H9 (cell line): ENCODE results near the gene MND1. TPM values are rescaled to one million over a fixed set of nuclear protein-coding genes. Genes with fewer than 3 reads are reported as not detected.

Experiments used
- DNase-seq: peaks from one replicate; pipeline ENCODE4 v3.0.0-alpha.2; 2017
- H2AFZ ChIP-seq: one replicate; pipeline ENCODE4 v1.6.1; 2013; ENCODE audit warnings: mild to moderate bottlenecking, low read length, control low read depth, moderate library complexity
- H2AK5ac ChIP-seq: 2 replicates; pipeline ENCODE4 v1.6.1; 2013; ENCODE audit warnings: low read length, control low read depth, mixed read lengths; ENCODE audit not compliant: insufficient read length
- H2BK120ac ChIP-seq: one replicate; pipeline ENCODE4 v1.6.1; 2013; ENCODE audit warnings: low read depth, mild to moderate bottlenecking, low read length, control low read depth, inconsistent platforms; ENCODE audit not compliant: poor library complexity, severe bottlenecking
- H2BK12ac ChIP-seq: 2 replicates; pipeline ENCODE4 v1.6.1; 2013; ENCODE audit warnings: low read length, control low read depth, mixed read lengths, low read depth; ENCODE audit not compliant: insufficient read length
- H2BK15ac ChIP-seq: 2 replicates; pipeline ENCODE4 v1.6.1; 2013; ENCODE audit warnings: low read depth, low read length, control low read depth
- H2BK20ac ChIP-seq: one replicate; pipeline ENCODE4 v1.6.1; 2013; ENCODE audit warnings: low read depth, mild to moderate bottlenecking, low read length, control low read depth, inconsistent platforms; ENCODE audit not compliant: poor library complexity, severe bottlenecking
- H2BK5ac ChIP-seq: 2 replicates; pipeline ENCODE4 v1.6.1; 2013; ENCODE audit warnings: low read length, control low read depth, mixed read lengths; ENCODE audit not compliant: insufficient read length
- H3K14ac ChIP-seq: 2 replicates; pipeline ENCODE4 v1.6.1; 2013; ENCODE audit warnings: low read length, control low read depth; ENCODE audit not compliant: insufficient read depth
- H3K18ac ChIP-seq: 2 replicates; pipeline ENCODE4 v1.6.1; 2013; ENCODE audit warnings: low read depth, mild to moderate bottlenecking, mixed read lengths, low read length, control low read depth; ENCODE audit not compliant: insufficient read length
- H3K23ac ChIP-seq: 2 replicates; pipeline ENCODE4 v1.6.1; 2013; ENCODE audit warnings: low read length, control low read depth, mixed read lengths, low read depth; ENCODE audit not compliant: insufficient read length
- H3K23me2 ChIP-seq: 2 replicates; pipeline ENCODE4 v1.6.1; 2013; ENCODE audit warnings: low read depth, mild to moderate bottlenecking, mixed read lengths, low read length, control low read depth; ENCODE audit not compliant: insufficient read length, poor library complexity, severe bottlenecking
- H3K27ac ChIP-seq: 2 replicates; pipeline ENCODE4 v1.5.1; 2013; ENCODE audit warnings: low read length, control low read depth, mixed read lengths, low read depth; ENCODE audit not compliant: insufficient read length
- H3K27me3 ChIP-seq: 2 replicates; pipeline ENCODE4 v1.6.1; 2013; ENCODE audit warnings: low read length, control low read depth, inconsistent platforms; ENCODE audit not compliant: insufficient read depth
- H3K4ac ChIP-seq: 2 replicates; pipeline ENCODE4 v1.6.1; 2013; ENCODE audit warnings: low read depth, mild to moderate bottlenecking, control low read depth, inconsistent platforms, low read length, moderate library complexity
- H3K4me1 ChIP-seq: 2 replicates; pipeline ENCODE4 v1.6.1; 2013; ENCODE audit warnings: low read length, control low read depth, inconsistent platforms; ENCODE audit not compliant: insufficient read depth
- H3K4me2 ChIP-seq: 2 replicates; pipeline ENCODE4 v1.6.1; 2013; ENCODE audit warnings: low read length, control low read depth, mixed read lengths; ENCODE audit not compliant: insufficient read length, insufficient read depth
- H3K56ac ChIP-seq: 2 replicates; pipeline ENCODE4 v1.6.1; 2013; ENCODE audit warnings: low read depth, mild to moderate bottlenecking, mixed read lengths, low read length, control low read depth; ENCODE audit not compliant: insufficient read length
- H3K79me1 ChIP-seq: 2 replicates; pipeline ENCODE4 v1.6.1; 2013; ENCODE audit warnings: low read depth, mild to moderate bottlenecking, moderate library complexity, low read length, control low read depth, inconsistent platforms; ENCODE audit not compliant: insufficient read depth, poor library complexity, severe bottlenecking
- H3K79me2 ChIP-seq: 2 replicates; pipeline ENCODE4 v1.6.1; 2013; ENCODE audit warnings: low read length, control low read depth, inconsistent platforms; ENCODE audit not compliant: insufficient read depth
- H3K9ac ChIP-seq: 2 replicates; pipeline ENCODE4 v1.6.1; 2013; ENCODE audit warnings: low read length, control low read depth, mixed read lengths; ENCODE audit not compliant: insufficient read length; ENCODE audit errors: extremely low read depth
- H3K9me3 ChIP-seq: one replicate; pipeline ENCODE4 v1.6.1; 2013; ENCODE audit warnings: low read depth, low read length, inconsistent platforms; ENCODE audit not compliant: control insufficient read depth
- H3T11ph ChIP-seq: one replicate; pipeline ENCODE4 v1.6.1; 2013; ENCODE audit warnings: mild to moderate bottlenecking, low read length, control low read depth, inconsistent platforms
- H4K20me1 ChIP-seq: one replicate; pipeline ENCODE4 v1.6.1; 2013; ENCODE audit not compliant: control insufficient read depth, insufficient read length, insufficient read depth
- H4K5ac ChIP-seq: 2 replicates; pipeline ENCODE4 v1.6.1; 2013; ENCODE audit warnings: low read depth, mild to moderate bottlenecking, mixed read lengths, low read length, control low read depth; ENCODE audit not compliant: insufficient read length
- H4K8ac ChIP-seq: replicated peaks from 2 replicates; pipeline ENCODE4 v1.6.1; 2013; ENCODE audit warnings: low read length, control low read depth, mixed read lengths, low read depth; ENCODE audit not compliant: insufficient read length
- H4K91ac ChIP-seq: 2 replicates; pipeline ENCODE4 v1.6.1; 2013; ENCODE audit warnings: low read depth, mild to moderate bottlenecking, moderate library complexity, mixed read lengths, low read length, control low read depth; ENCODE audit not compliant: insufficient read length
- H3K27ac Mint-ChIP-seq, 3 experiments: 2 replicates in 2 of 3; 3 replicates in 1 of 3; pipeline ENCODE4 v1.8.0; 2020 to 2021; ENCODE audit warnings: mixed read lengths in 3 of 3, mild to moderate bottlenecking in 1 of 3, moderate library complexity in 1 of 3
- H3K27me3 Mint-ChIP-seq: 2 replicates; pipeline ENCODE4 v1.8.0; 2021; ENCODE audit warnings: low read depth, mild to moderate bottlenecking, moderate library complexity, mixed read lengths
- H3K36me3 Mint-ChIP-seq, 3 experiments: 2 replicates in 2 of 3; 3 replicates in 1 of 3; pipeline ENCODE4 v1.8.0; 2020 to 2021; ENCODE audit warnings: low read depth in 3 of 3, mixed read lengths in 3 of 3; ENCODE audit not compliant: insufficient read depth in 1 of 3
- H3K4me1 Mint-ChIP-seq, 2 experiments: 2 replicates each; pipeline ENCODE4 v1.8.0; 2020; ENCODE audit warnings: mixed read lengths in 2 of 2
- H3K4me3 Mint-ChIP-seq, 2 experiments: 2 replicates in 1 of 2; 3 replicates in 1 of 2; pipeline ENCODE4 v1.8.0; 2020 to 2021; ENCODE audit warnings: mild to moderate bottlenecking in 2 of 2, mixed read lengths in 2 of 2, moderate library complexity in 1 of 2
- H3K9me3 Mint-ChIP-seq, 2 experiments: 2 replicates in 1 of 2; 3 replicates in 1 of 2; pipeline ENCODE4 v1.8.0; 2020; ENCODE audit warnings: mild to moderate bottlenecking in 2 of 2, mixed read lengths in 2 of 2, moderate library complexity in 1 of 2
- WGBS: extraction: QIAGEN DNeasy Blood & Tissue Kit; methylation state at CpG from one replicate; pipeline ENCODE4 v1.1.7; 2013; ENCODE audit warnings: missing lambda C conversion rate, low lambda C conversion rate, mixed read lengths; ENCODE audit not compliant: insufficient read length; ENCODE audit errors: extremely low coverage; 5-methylcytosine and 5-hydroxymethylcytosine counted together
- total RNA-seq: library from RNA; stranded (reverse); gene quantifications from 2 replicates; pipeline ENCODE4 v1.2.1, GENCODE V29; 2021
- TF ChIP-seq, protein P1 (sequence below): fragments of 200-600 bp; sonication (generic); conservative IDR thresholded peaks from 3 replicates; pipeline ENCODE4 v1.8.0; 2021; ENCODE audit warnings: antibody characterized with exemption, mild to moderate bottlenecking

Gene MND1
- total RNA-seq, 1 experiment from 2014 or later: 21.0 TPM

GRCh38 chr4:153310793-153311192 lies 33.7 kb upstream of the MND1 start:
- H2BK5ac ChIP-seq: no peak overlapping the region
- H3K79me1 ChIP-seq: no peaks in the 10 kb centered on the region
- no peak overlapping the region for H3K14ac ChIP-seq
- H3K4ac ChIP-seq: no peak overlapping the region
- no CpG with 5 or more reads among the region's 1 CpG for WGBS
- H2BK120ac ChIP-seq: no peak overlapping the region
- peaks cover 11 to 43% (median 18%) of the 10 kb centered on the region in 3 experiments; a peak in 6 of 7 replicates for H3K36me3 Mint-ChIP-seq
- H3K23ac ChIP-seq: no peak overlapping the region
- no peak overlapping the region for H2BK20ac ChIP-seq
- H2AK5ac ChIP-seq: no peak overlapping the region
- no peak overlapping the region for H4K91ac ChIP-seq
- H3K27ac Mint-ChIP-seq: no peak overlapping the region; a peak in 2 of 7 replicates
- no peak overlapping the region for H3K9ac ChIP-seq
- H3K18ac ChIP-seq: no peak overlapping the region
- H3K23me2 ChIP-seq: no peaks in the 10 kb centered on the region
- H3K56ac ChIP-seq: no peak overlapping the region
- no peak for DNase-seq
- H3K4me1 Mint-ChIP-seq: no peaks in the 10 kb centered on the region
- no peak overlapping the region for H4K5ac ChIP-seq
- H2AFZ ChIP-seq: no peak overlapping the region
- no peak overlapping the region for H4K8ac ChIP-seq
- no peaks in the 10 kb centered on the region for H3K9me3 ChIP-seq
- H3K4me1 ChIP-seq: no peaks in the 10 kb centered on the region
- no peaks in the 10 kb centered on the region for H4K20me1 ChIP-seq
- no peaks in the 10 kb centered on the region for H3K9me3 Mint-ChIP-seq
- no peak overlapping the region for H3K27ac ChIP-seq
- no peak overlapping the region for H2BK15ac ChIP-seq
- TF ChIP-seq, protein P1, sequence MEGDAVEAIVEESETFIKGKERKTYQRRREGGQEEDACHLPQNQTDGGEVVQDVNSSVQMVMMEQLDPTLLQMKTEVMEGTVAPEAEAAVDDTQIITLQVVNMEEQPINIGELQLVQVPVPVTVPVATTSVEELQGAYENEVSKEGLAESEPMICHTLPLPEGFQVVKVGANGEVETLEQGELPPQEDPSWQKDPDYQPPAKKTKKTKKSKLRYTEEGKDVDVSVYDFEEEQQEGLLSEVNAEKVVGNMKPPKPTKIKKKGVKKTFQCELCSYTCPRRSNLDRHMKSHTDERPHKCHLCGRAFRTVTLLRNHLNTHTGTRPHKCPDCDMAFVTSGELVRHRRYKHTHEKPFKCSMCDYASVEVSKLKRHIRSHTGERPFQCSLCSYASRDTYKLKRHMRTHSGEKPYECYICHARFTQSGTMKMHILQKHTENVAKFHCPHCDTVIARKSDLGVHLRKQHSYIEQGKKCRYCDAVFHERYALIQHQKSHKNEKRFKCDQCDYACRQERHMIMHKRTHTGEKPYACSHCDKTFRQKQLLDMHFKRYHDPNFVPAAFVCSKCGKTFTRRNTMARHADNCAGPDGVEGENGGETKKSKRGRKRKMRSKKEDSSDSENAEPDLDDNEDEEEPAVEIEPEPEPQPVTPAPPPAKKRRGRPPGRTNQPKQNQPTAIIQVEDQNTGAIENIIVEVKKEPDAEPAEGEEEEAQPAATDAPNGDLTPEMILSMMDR: no peak
- no peak overlapping the region for H3T11ph ChIP-seq
- no peak overlapping the region for H3K4me2 ChIP-seq
- H2BK12ac ChIP-seq: no peak overlapping the region
- H3K27me3 Mint-ChIP-seq: no peaks in the 10 kb centered on the region
- H3K4me3 Mint-ChIP-seq: no peak overlapping the region
- H3K79me2 ChIP-seq: peaks cover 3% of the 10 kb centered on the region; the same call in 1 of the 2 replicates
- H3K27me3 ChIP-seq: no peaks in the 10 kb centered on the region
